ENCODE measurements around the gene HPN.

DNA sequence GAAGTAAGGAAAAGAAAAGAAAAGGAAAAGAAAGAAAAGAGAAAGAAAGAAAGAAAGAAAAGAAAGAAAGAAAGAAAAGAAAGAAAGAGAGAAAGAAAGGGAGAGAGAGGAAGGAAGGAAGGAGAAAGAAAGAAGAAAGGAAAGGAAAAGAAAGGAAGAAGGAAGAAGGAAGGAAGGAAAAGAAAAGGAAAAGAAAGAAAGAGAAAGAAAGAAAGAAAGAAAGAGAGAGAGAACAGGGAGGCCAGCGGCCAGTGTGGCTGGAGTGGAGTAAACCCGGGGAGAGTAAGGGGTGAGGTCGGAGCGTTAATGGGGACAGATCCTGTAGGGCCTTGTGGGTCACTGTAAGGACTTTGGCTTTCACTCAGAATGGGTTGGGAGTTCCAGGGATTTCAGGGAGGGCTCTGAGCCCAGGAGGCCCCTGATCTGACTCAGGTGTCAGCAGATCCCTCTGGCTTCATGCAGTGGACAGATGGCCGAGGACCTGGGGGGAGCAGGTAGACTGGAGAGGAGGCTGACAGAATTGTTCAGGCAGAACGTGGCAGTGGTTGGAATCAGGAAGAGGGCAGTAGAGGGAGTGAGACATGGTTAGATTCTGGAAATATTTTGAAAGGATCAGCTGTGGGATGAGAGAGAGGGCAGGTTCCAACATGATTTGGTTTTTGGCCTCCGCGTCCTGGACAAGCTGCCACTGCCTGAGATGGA, 54.3 kb downstream of the HPN start:
- TF ChIP-seq, protein P1, sequence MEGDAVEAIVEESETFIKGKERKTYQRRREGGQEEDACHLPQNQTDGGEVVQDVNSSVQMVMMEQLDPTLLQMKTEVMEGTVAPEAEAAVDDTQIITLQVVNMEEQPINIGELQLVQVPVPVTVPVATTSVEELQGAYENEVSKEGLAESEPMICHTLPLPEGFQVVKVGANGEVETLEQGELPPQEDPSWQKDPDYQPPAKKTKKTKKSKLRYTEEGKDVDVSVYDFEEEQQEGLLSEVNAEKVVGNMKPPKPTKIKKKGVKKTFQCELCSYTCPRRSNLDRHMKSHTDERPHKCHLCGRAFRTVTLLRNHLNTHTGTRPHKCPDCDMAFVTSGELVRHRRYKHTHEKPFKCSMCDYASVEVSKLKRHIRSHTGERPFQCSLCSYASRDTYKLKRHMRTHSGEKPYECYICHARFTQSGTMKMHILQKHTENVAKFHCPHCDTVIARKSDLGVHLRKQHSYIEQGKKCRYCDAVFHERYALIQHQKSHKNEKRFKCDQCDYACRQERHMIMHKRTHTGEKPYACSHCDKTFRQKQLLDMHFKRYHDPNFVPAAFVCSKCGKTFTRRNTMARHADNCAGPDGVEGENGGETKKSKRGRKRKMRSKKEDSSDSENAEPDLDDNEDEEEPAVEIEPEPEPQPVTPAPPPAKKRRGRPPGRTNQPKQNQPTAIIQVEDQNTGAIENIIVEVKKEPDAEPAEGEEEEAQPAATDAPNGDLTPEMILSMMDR (IDR thresholded peaks at IDR 0.05; ENCODE audit: poor library complexity), result no peak
- no peak for TF ChIP-seq EZH2 (IDR thresholded peaks at IDR 0.05; ENCODE audit: borderline replicate concordance)
